ENCODE results near the gene SMURF2.
A peak's percentile ranks its signal among the peaks of the same experiment; 100 is the strongest.
"Not testable (repeated sequence)": the region's sequence is repeated elsewhere in the genome, so short reads cannot be mapped to it uniquely, and the experiment has no call there.

Gene SMURF2

GRCh38 chr17:64607862-64608565 lies 54.1 kb downstream of the SMURF2 start:
- H3K27ac ChIP-seq (ENCODE audit: poor library complexity, severe bottlenecking) = peak overlapping the region; percentile 34
- ATAC-seq (ENCODE audit: low read depth) = no peak; the same call in 2 of the 3 replicates

GRCh38 chr17:64604532-64604931 lies 57.6 kb downstream of the SMURF2 start:
- Histone ChIP-seq H3K4me1 (ENCODE audit: insufficient read depth, poor library complexity, severe bottlenecking) (peaks cover 10% of the 10 kb centered on the region), H3K36me3 (ENCODE audit: low read depth) (peaks cover 31% of the 10 kb centered on the region)
- H3K27ac ChIP-seq (ENCODE audit: poor library complexity, severe bottlenecking); DNase-seq (ENCODE audit: low spot score); ATAC-seq (ENCODE audit: low read depth); H3K9me3 ChIP-seq (ENCODE audit: severe bottlenecking); H3K27me3 ChIP-seq (ENCODE audit: insufficient read depth, poor library complexity, severe bottlenecking); H3K4me3 ChIP-seq (ENCODE audit: severe bottlenecking): not testable (repeated sequence)

More at GRCh38 chr17:64607862-64608565, 54.1 kb downstream of the SMURF2 start:
- no peak for TF ChIP-seq CTCF (IDR thresholded peaks at IDR 0.05; ENCODE audit: poor library complexity, severe bottlenecking)
- peaks cover 11% of the 10 kb centered on the region; the same call in 1 of the 2 replicates for H3K36me3 ChIP-seq (ENCODE audit: low read depth)
- no peak for DNase-seq (ENCODE audit: low spot score)
- no peaks in the 10 kb centered on the region for H3K9me3 ChIP-seq (ENCODE audit: severe bottlenecking)
- peaks cover 10% of the 10 kb centered on the region for H3K4me1 ChIP-seq (ENCODE audit: insufficient read depth, poor library complexity, severe bottlenecking)
- H3K4me3 ChIP-seq (ENCODE audit: severe bottlenecking) = no peak overlapping the region
- H3K27me3 ChIP-seq (ENCODE audit: insufficient read depth, poor library complexity, severe bottlenecking) = no peaks in the 10 kb centered on the region

- Histone ChIP-seq H3K27ac (ENCODE audit: poor library complexity, severe bottlenecking) (no peak overlapping the region), H3K27me3 (ENCODE audit: insufficient read depth, poor library complexity, severe bottlenecking) (no peaks in the 10 kb centered on the region), H3K4me3 (ENCODE audit: severe bottlenecking) (no peak overlapping the region), H3K36me3 (ENCODE audit: low read depth) (peaks cover 33% of the 10 kb centered on the region), H3K4me1 (ENCODE audit: insufficient read depth, poor library complexity, severe bottlenecking) (peaks cover 10% of the 10 kb centered on the region), H3K9me3 (ENCODE audit: severe bottlenecking) (no peaks in the 10 kb centered on the region)
- no peak for TF ChIP-seq CTCF (IDR thresholded peaks at IDR 0.05; ENCODE audit: poor library complexity, severe bottlenecking)
- DNase-seq (ENCODE audit: low spot score) (no peak), ATAC-seq (ENCODE audit: low read depth) (no peak)
Observed at GRCh38 chr17:64603987-64604386, 58.1 kb downstream of the SMURF2 start.

GRCh38 chr17:64599827-64600226 lies 62.3 kb downstream of the SMURF2 start:
- Histone ChIP-seq H3K27me3 (ENCODE audit: insufficient read depth, poor library complexity, severe bottlenecking) (no peaks in the 10 kb centered on the region), H3K27ac (ENCODE audit: poor library complexity, severe bottlenecking) (no peak overlapping the region), H3K36me3 (ENCODE audit: low read depth) (peaks cover 67% of the 10 kb centered on the region), H3K9me3 (ENCODE audit: severe bottlenecking) (no peaks in the 10 kb centered on the region), H3K4me3 (ENCODE audit: severe bottlenecking) (no peak overlapping the region), H3K4me1 (ENCODE audit: insufficient read depth, poor library complexity, severe bottlenecking) (peaks cover 2% of the 10 kb centered on the region)
- TF ChIP-seq CTCF (IDR thresholded peaks at IDR 0.05; ENCODE audit: poor library complexity, severe bottlenecking) = no peak
- ATAC-seq (ENCODE audit: low read depth) = no peak
- DNase-seq (ENCODE audit: low spot score) = no peak

GRCh38 chr17:64599187-64599676 lies 62.9 kb downstream of the SMURF2 start:
- peaks cover 2% of the 10 kb centered on the region for H3K4me1 ChIP-seq (ENCODE audit: insufficient read depth, poor library complexity, severe bottlenecking)
- DNase-seq (ENCODE audit: low spot score) (no peak), ATAC-seq (ENCODE audit: low read depth) (no peak)
- no peaks in the 10 kb centered on the region for H3K27me3 ChIP-seq (ENCODE audit: insufficient read depth, poor library complexity, severe bottlenecking)
- no peak overlapping the region for H3K4me3 ChIP-seq (ENCODE audit: severe bottlenecking)
- no peaks in the 10 kb centered on the region for H3K9me3 ChIP-seq (ENCODE audit: severe bottlenecking)
- H3K36me3 ChIP-seq (ENCODE audit: low read depth) = peaks cover 73% of the 10 kb centered on the region
- H3K27ac ChIP-seq (ENCODE audit: poor library complexity, severe bottlenecking) = no peak overlapping the region
- no peak for TF ChIP-seq CTCF (IDR thresholded peaks at IDR 0.05; ENCODE audit: poor library complexity, severe bottlenecking)

Measured in RWPE2 (cell line).